NCI-H187 (cell line): Measurements from ENCODE around the gene MAPK4.
"Not testable (repeated sequence)": the region's sequence is repeated elsewhere in the genome, so short reads cannot be mapped to it uniquely, and the experiment has no call there.

Experiments used
- DNase-seq, 2 experiments: peaks; one replicate each; lab custom pipeline; 2025; lab: John Stamatoyannopoulos, UW

The MAPK4 gene

DNA sequence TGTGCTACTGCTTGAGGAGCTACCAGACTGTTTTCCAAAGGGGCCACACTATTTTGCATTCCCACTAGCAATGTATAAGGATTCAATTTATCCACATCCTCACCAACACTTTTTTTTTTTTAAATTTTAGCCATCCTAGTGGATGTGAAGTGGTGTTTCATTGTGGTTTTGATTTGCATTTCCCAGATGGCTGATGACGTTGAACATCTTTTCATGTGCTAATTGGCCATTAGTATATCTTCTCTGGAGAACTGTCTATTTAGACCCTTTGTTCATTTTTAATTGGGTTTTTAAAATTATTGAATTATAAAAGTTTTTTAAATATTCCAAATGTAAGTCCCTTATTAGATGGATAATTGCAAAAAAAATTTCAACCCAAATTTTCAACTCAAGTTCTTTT lies 121.1 kb downstream of the MAPK4 start:
- DNase-seq, result no peak

- no peak for DNase-seq
These were observed 123.0 kb downstream of the MAPK4 start for GRCh38 chr18:50682852-50683251.

GRCh38 chr18:50686409-50686808 lies 126.5 kb downstream of the MAPK4 start:
- no peak for DNase-seq

- DNase-seq, result peak; percentile 69 to 86
These were observed 127.6 kb downstream of the MAPK4 start for GRCh38 chr18:50687491-50687890.

DNA sequence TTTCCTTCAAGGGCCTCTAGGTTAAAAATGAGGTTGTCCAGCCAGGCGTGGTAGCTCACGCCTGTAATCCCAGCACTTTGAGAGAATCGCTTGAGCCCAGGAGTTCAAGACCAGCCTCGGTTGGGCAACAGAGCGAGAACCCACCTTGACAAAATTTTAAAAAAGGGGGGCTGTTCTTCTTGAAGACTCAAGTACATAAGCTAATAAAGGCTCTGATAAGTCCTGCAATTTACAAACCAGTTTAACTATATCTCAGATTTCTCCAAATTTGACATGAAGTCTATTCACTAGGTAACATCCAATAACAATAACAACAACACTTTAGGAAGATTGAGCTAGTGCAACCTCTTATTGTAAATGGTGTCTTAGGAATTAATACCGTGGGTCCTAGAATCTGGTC lies 129.7 kb downstream of the MAPK4 start:
- no peak for DNase-seq

- no peak for DNase-seq
These were observed 134.3 kb downstream of the MAPK4 start for GRCh38 chr18:50694147-50694546.

- no peak for DNase-seq
These were observed 135.7 kb downstream of the MAPK4 start for GRCh38 chr18:50695431-50696176.

- DNase-seq, result no peak
These were observed 136.5 kb downstream of the MAPK4 start for GRCh38 chr18:50696436-50696835.

DNA sequence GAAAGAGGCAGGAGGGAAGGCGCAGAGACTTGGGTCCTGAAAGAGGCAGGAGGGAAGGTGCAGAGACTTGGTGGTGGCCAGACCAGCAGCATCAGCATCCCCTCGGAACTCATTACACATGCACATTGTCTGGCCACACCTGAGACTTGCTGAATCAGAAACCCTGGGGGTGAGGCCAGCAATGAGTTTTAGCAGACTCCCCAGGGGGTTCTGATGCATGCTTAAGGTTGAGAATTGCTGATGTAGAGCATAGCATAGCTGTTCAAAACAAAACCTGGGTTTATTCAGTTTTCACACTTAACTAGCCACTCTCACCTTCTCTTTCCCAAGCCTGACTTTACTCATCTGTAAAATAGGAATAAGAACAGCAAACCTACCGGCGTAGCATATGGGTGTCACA lies 137.0 kb downstream of the MAPK4 start:
- no peak for DNase-seq

GRCh38 chr18:50697509-50697908 lies 137.6 kb downstream of the MAPK4 start:
- no peak for DNase-seq

GRCh38 chr18:50700245-50701165 lies 140.6 kb downstream of the MAPK4 start:
- no peak for DNase-seq

GRCh38 chr18:50704357-50704940 lies 144.6 kb downstream of the MAPK4 start:
- DNase-seq, result no peak

DNA sequence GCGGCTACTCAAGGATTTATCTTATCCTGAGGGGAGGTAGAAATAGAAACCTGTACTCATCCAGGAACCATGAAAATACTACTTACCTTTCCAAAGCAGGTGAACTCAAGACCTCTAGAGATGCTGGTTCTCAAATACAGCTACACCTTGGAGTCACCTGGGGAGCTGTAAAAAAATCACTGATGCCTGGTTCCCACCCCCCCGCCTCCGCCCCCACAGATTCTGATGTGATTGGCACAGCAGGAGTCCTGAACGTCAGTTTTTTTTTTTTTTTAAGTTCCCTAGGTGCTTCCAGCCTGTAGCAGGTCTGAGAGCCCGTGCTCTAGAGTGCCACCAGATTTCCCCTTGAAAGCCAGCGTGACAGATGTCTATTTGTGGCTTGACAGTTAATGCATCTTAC lies 146.3 kb downstream of the MAPK4 start:
- DNase-seq, result peak; percentile 31 to 76

DNA sequence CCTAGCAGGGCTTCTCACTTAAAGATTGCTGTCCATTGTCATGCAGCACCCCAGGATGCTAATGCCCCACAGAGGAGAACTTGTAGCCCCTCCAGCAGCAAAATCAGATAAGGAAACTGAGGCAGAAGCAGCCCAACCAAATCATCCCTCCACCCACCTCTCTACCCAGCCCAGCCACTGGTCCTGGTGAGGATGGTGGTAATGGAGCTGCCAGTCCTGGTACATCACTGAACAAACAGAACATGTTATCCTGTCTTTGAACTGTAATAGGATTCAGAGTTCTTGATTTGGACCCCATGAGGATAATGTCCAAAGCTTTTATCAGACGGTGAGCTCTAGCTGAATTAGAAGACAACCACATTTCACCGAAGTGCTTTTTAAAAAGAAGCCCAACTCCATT lies 146.8 kb downstream of the MAPK4 start:
- no peak for DNase-seq

GRCh38 chr18:50707297-50707696 lies 147.4 kb downstream of the MAPK4 start:
- DNase-seq, result not testable (repeated sequence)

DNA sequence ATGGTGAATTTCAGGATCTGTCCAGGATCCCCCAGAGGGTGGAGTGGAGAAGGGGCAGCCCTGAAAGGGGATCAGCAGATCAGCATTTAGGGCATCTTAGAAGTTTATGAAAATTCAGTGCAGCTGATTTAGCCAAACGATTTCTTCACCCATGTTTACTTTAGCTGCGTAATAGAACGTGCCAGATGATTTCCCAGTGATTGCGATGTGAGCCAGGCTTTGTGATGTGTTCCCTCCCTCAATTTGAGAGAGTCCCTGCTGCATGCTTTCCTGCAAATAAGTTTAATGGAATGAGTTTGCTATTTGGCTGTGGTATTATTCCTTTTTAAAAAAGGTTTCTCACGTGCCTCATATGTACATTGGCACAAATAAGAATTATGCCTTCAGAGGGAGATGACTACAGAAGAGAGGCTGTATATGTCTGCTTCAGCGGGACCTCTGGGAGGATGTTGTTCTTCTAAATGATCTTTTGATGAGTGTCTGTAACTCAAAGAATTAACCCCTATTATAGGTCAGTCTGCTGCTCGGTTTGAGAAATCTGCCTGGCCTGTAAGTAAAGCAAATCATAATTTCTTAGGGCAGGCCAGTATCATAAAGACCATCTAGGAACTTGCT lies 148.1 kb downstream of the MAPK4 start:
- DNase-seq, result no peak

DNA sequence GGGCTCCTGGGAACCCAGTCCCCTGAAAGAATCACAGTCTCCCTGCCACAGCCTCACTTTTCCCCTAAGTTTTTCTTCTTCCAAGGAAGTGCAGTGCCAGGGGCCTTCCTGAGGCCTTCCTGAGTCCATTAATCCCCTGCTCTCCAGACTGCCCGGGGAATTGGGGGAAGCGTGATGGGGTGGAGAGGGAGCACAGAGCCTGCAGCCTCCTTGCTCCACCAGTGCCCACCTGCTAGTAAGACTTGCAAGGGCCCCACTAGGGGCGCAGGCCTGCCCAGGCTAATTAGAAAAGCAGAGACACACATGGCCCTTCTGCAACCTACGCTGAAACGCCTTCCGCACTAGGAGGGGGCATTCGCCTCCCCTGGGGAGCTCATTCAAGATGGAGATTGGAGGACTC lies 149.3 kb downstream of the MAPK4 start:
- DNase-seq, result no peak

- DNase-seq, result peak in 1 of 2 experiments; percentile 42
These were observed 151.5 kb downstream of the MAPK4 start for GRCh38 chr18:50711386-50711785.

- no peak for DNase-seq
These were observed 156.0 kb downstream of the MAPK4 start for GRCh38 chr18:50715919-50716318.

GRCh38 chr18:50716902-50717301 lies 157.0 kb downstream of the MAPK4 start:
- no peak for DNase-seq

GRCh38 chr18:50717563-50717962 lies 157.7 kb downstream of the MAPK4 start:
- DNase-seq, result no peak
